ENCODE results near the gene GPANK1.

- TF ChIP-seq, protein P1, sequence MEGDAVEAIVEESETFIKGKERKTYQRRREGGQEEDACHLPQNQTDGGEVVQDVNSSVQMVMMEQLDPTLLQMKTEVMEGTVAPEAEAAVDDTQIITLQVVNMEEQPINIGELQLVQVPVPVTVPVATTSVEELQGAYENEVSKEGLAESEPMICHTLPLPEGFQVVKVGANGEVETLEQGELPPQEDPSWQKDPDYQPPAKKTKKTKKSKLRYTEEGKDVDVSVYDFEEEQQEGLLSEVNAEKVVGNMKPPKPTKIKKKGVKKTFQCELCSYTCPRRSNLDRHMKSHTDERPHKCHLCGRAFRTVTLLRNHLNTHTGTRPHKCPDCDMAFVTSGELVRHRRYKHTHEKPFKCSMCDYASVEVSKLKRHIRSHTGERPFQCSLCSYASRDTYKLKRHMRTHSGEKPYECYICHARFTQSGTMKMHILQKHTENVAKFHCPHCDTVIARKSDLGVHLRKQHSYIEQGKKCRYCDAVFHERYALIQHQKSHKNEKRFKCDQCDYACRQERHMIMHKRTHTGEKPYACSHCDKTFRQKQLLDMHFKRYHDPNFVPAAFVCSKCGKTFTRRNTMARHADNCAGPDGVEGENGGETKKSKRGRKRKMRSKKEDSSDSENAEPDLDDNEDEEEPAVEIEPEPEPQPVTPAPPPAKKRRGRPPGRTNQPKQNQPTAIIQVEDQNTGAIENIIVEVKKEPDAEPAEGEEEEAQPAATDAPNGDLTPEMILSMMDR (conservative IDR thresholded peaks at IDR 0.05): no peak
- TF ChIP-seq EZH2 (IDR thresholded peaks at IDR 0.05; ENCODE audit: low read depth): no peak
Observed at GRCh38 chr6:31658158-31658688, 6.6 kb downstream of the GPANK1 start.
